Right kidney (tissue), 1 donor: ENCODE results near the gene SIN3A.
"Not testable (repeated sequence)": the region's sequence is repeated elsewhere in the genome, so short reads cannot be mapped to it uniquely, and the experiment has no call there.

ENCODE experiments used
- DNase-seq: peaks from one replicate; pipeline ENCODE4 v3.0.0-alpha.2; 2016

The SIN3A gene

DNA sequence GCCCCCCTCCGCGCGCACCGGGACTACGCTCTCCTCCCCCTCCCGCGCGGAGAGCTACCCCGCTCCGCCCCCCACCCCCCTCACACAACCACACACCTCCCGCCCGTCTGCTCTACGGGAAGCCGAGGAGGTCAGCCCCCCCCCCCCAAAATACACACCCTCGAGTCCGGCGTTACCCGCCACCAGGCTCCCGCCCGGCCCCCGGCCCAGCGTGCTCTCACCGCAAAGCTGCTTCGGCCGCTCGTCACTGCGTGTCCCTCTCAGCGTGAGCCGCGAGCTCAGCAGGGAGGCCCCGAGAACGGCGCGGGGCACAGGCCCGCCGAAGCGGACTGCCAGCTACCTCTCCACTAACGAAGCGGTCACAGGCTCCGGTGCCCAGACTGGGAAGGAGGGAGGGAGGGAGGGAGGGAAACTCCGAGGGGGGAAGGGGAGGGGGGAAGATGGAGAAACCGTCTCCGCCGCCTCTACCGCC, 252 bp downstream of the SIN3A start:
- no peak for DNase-seq

DNA sequence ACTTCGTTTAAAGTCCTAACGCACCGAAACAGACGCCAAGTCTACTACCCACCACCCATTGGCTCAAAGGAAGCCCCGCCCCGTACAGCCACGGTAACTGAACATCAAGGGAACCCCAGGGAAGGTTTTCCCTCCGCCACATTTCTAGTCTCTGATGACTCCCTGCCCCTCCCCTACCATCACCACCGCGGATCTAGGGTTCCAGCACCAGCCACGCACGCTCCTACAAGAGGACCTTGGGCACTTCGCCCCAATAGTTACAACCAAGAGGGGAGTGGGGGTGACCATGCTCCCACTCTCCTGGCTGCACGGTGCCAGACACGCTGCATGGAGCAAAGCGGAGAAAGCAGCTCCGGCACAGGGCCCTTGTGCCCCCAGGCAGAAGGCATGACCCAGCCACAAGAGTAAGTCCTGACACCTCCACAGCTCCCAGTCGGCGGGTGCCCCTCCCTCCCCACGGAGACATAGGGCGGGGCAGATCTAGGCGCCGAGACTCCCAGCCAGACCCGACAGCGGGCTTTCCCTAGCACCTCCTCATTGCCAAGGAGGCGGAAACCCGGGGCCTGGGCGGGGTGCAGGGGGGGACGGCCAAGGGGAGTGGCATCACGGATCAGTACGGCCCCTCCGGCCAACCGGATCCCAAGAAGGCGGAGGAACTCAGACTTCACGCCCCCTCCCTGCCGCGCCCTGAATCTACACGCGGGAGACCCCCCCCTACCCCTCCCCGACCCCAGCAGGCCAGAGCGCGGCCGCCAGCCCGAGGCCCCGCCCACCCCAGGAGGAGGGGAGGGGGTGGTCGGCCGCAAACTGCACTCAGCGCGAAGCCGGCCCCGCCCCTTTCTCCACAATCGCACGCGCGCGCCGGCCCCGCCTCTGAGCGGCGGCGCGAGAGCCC, 936 bp downstream of the SIN3A start:
- peak; percentile 91 for DNase-seq

DNA sequence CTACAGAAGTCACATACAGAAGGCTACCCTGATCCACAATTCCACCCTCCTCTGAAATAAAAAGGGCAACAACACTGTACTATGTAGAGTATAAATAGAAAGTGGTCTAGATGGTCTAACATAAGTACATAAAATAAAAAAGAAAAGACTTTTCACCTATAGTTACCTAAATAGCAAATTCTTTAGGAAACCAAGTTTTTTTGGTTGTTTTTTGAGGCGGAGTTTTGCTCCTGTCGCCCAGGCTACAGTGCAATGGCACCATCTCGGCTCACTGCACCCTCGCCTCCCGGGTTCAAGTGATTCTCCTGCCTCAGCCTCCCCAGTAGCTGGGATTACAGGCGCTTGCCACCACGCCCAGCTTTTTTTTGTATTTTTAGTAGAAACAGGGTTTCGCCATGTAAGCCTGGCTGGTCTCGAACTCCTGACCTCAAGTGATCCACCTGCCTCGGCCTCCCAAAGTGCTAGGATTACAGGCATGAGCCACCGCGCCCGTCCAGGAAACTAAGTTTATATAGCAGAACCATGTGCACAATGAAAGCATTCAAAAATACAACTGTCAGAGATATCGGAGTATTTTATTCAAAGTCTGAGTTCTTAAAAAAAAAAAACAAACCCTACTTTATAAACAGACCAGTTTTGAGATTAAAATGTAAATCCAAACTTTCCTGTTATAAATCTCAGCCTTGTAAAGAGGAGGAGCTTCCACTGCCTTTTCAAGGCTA, 1.7 kb downstream of the SIN3A start:
- DNase-seq: no peak

DNA sequence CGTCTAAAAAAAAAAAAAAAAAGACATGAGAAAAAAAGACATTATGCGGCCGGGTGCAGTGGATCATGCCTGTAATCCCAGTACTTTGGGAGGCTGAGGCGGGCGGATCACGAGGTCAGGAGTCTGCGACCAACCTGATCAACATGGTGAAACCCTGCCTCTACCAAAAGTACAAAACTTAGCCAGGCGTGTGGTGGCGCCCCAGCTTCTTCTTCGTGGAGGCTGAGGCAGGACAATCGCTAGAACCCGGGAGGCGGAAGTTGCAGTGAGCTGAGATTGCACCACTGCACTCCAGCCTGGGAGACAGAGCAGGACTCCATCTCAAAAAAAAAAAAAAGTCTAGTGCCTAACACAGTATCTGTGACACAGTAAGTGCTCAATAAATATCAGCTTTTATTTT, 3.3 kb downstream of the SIN3A start:
- DNase-seq: not testable (repeated sequence)

DNA sequence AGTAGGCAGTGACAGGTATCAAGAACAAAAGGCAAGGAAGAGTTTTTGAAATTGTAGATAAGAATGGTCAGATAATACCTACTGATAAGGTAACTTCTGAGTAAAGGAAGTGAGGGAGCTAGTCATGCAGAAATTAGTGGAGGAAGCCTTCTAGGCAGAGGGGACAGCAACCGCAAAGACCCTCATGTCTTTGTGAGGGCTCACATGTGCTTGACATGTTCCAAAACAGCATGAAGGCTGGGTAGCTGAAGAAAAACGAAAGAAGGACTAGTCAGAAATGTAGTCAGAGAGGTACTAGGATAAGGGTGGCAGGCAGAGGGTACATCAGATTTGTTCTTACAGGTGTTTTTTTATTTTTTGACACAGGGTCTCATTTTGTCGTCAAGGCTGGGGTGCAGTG, 5.3 kb downstream of the SIN3A start:
- DNase-seq: no peak

DNA sequence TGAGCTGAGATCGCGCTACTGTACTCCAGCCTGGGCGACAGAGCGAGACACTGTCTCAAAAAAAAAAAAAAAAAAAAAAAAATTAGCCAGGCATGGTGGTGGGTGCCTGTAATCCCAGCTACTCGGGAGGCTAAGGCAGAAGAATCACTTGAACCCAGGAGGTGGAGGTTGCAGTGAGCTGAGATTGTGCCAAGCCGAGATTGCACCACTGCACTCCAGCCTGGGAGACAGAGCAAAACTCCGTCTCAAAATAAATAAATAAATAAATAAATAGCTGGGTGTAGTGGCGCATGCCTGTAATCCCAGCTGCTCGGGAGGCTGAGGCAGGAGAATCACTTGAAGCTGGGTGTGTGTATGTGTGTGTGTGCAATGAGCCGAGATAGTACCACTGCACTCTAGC, 6.2 kb downstream of the SIN3A start:
- not testable (repeated sequence) for DNase-seq

DNA sequence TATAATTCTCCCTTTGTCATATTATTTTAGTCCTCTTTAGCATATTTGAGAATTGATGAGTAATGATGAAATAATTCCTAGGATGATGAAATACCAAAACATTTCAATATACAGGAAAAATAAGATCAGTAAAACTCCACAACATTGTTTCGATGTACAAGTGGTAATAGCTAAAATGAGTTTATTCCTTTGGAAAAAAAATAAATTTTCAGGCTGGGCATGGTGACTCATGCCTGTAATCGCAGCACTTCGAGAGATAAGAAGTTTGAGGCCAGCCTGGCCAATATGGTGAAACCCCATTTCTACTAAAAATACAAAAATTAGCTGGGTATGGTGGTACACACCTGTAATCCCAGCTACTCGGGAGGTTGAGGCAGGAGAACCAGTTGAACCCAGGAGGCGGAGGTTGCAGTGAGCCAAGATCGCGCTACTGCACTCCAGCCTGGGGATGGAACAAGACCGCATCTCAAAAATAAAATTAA, 7.5 kb downstream of the SIN3A start:
- DNase-seq: not testable (repeated sequence)

DNA sequence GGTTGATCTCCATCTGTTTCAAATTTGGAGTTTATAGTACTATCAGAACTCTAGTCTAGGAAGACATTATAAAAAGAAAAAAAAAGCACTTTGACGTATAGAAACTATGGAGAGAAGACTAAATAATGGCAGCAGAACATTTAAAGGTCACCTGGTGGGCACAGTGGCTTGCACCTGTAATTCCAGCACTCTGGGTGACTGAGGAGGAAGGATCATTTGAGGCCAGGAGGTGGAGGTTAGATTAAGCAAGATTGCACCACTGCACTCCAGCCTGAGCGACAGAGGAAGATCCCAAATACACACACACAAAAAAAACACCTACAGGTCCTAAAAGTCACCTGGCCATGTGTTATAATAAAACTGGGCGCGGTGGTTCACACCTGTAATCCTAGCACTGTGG, 13.8 kb downstream of the SIN3A start:
- no peak for DNase-seq

DNA sequence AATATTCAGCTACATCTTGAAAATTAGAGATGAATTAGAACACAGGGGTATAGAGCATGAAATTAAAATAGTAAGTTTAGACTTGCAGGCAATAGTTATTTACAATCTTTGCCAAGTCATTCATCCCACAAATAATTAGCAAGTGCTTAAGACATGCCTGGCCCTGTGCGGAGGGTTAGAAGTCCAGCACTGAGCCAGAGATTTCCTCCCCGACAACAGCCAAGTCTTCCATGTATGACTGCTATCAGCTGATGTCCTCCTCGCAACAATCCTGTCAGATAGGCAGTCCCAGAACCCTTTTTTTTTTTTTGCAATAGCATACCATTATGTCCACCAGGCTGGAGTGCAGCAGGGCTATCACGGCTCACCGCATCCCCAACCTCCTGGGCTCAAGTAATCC, 14.6 kb downstream of the SIN3A start:
- no peak for DNase-seq

DNA sequence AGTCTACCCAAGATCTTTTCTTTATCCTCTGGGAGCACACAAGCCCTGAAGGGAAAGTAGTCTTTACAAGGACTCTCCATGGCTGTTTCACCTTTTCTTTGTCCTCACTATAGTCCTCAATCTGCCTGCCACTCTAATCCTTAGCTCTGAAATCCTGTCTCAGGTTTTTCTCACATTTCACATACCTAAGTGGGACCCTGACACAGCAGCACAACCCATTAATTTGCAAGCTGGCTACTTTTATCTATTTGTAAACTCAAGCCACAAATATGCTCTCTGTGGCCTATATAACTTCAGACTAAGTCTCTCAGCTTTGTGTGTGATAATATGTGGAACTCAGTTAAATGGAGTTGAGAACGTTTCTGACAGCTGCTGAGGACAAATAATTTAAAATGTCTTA, 19.8 kb downstream of the SIN3A start:
- DNase-seq: no peak

DNA sequence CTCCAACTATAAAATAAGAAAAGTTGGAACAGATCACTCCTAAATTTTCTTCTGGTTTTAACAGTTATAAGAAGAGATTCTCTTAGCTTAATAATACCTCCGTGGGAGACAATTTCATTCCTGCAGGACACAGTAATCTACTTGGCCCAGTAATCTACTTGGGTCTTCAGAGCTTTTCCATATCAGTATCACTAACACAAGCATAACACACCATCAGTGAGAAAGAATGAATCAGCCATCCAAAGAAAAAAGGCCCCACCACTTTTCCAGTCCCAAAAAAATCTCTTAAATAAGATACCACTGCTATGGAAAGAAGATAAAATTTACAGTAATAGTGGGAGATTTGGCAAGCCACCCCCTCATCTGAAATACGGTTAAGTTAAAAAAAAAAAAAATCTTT, 20.2 kb downstream of the SIN3A start:
- DNase-seq: no peak

DNA sequence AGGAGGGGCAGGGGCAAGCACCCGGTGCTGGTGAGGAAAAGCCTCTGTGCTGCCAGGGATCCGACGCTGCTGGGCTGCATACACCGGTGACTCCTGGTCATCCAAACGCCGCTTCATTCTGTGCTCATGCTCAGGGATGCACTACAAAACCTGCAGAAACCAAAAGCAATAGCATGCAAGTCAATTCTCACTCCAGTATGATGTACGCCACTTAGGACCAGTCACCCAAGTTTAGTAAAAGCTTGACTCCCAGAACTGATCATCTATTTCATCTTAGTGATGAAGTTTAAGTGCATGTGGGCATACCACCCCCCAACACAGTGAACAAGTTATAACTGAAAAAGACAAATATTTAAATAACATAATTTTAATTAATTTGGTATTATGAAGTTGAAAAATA, 21.2 kb downstream of the SIN3A start:
- DNase-seq: no peak

DNA sequence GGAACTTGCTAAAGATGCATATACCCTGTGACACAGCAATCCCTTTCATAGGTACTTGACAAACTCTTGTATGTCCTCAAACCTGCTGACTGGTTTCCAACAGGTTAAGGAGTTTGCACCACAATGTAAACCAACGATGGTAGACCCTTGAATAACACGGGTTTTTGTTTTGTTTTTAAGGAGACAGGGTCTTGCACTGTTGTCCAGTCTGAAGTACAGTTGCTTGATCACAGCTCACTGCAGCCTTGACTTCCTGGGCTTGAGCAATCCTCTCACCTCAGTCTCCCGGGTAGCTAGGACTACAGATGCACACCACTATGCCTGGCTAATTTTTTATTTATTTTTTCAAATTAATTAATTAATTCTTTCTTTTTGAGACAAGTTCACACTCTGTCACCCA, 23.3 kb downstream of the SIN3A start:
- DNase-seq: no peak

DNA sequence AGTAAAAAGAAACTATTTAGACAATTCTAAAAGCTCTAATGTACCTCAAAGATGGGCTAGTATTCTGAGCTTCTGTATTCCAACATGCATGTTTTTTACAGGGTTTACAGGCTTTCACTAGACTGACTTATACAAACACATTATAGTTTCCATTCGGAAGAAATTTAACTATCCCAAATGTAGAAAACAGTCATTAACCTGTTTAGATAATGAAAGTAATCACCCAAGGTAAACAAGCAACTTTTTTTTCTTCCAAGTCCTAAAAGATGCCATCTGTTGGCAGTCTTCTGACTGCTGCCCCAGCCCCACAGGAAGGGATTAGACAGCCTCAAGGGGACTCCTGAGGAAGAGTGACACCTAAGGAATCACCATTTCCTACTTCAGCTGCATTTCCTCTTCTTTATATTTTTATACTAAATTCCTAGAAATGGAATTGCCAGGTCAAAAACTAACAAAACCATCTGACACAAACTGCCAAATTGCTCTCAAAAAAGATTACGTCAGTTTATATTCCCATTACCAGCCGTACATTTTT, 25.5 kb downstream of the SIN3A start:
- DNase-seq: no peak

DNA sequence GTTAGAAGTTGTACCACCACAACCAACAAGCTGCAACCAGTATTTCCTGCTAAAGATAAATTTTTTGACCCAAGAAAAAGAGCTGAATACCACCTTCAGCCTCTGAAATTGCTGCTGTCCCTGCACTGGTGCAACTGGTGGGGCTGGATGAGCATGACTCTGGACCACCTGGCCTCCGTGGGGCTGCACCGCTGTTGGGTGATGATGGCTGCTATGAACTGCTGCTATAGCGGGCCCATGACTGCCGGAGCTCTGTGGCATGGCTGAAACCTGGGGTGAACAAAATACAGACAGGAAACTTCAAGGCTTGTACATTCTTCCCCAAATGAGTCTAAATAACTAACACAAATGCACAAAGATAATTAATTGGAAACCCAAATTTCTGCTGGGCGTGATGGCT, 28.9 kb downstream of the SIN3A start:
- no peak for DNase-seq

DNA sequence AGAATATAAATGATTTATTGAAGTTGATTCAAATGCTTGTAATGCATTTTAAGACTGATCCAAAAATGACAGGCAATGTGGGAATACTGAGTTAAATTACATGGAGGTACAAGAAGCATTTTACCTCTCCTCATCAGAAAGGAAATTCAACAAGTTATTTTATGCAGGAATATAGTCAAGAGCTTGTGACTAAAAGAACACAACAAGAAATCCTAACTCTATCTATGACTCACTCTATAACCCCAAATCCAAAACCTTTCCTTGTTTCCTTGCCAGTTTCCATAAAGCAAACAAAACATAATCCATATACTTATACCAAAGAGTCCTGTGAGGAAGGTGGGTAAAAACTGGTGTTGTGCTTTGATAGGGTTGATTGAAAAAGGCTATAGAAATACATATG, 30.8 kb downstream of the SIN3A start:
- DNase-seq: no peak

DNA sequence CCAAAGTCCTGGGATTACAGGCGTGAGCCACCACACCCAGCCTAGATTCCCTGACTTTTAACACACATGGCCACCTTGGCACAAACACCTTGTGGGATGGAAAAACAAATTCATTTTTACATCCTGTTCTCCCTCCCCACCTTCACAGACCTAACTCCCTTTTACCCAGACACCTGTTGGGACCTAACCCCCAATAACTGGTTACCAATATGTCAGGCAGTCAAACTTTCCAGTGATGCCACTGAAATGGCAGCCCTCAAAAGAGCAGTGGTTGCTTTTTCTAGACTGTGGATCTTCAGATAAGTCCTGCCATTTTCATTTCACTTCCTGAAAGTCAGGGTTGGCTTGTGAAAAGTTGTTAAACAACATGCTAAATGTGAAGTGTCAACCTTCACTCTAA, 34.9 kb downstream of the SIN3A start:
- no peak for DNase-seq

DNA sequence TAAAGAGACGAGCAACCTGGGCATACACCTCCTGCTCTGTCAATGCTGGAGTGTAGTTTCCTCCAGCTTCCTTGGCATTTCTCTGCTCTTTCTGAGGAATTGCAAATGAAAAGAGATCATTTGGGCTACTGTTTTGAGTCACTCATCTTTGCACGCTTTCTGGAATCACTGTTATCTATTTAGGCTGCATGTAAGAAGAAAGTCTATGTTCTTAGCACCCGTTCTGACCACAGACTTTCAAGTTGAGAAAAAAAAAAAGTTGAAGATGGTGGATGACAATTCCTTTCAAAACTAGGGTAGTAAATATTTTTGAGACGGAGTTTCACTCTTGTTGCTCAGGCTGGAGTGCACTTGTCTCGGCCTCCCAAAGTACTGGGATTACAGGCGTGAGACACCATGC, 41.3 kb downstream of the SIN3A start:
- no peak for DNase-seq

DNA sequence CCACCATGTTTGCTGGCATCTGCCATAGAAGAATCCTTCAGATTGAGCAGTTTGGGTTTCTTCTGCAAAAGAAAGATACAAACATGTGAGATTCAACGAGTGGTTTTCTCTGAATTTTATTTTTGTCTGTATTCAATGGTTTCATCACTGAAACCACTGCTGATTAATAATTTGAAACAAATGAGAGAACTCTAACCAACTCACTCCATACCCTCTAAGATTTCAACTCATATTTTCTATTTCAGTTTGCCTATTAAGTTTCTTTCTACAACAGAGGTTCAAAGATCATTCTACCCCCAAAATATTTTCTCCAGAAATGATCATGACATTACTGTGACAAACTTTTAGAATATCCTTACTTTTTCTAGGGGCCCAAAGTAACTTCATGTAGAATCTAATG, 44.4 kb downstream of the SIN3A start:
- no peak for DNase-seq

DNA sequence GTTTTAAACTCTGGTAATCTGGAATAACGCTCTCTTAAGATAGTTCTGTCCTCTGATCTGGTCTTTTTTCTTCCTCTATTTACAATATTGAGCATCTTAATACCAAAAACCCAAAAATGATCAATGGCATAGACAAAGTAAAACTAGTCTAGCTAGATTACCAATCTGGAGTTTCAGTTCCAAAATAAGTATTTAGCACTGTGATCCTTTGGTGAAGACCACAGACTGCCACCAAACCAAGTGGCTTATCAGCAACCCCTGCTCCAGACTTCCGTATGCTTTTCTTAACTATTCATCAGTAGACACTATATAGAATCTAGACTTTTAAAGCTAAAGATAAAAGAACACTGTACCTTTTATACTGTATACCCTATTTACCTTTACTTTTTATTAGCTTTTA, 47.6 kb downstream of the SIN3A start:
- no peak for DNase-seq

DNA sequence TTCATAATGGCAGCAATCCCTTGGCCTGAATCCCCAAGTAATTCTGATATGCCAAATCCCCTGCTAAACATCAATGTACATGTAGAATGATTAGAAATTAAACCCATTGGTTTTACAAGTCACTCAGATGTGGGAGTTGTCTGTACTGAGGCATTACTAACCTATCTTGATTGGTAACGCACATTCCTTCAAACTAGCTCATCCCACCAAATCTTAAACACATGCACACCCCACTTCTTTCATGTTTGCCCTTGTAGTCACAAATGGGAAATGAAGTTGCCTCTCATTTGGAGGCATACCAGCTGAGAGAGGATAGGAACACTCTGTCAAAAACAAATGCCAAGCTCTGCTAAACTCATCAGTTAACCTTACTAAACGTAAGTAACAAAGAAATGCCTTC, 54.0 kb downstream of the SIN3A start:
- DNase-seq: no peak

DNA sequence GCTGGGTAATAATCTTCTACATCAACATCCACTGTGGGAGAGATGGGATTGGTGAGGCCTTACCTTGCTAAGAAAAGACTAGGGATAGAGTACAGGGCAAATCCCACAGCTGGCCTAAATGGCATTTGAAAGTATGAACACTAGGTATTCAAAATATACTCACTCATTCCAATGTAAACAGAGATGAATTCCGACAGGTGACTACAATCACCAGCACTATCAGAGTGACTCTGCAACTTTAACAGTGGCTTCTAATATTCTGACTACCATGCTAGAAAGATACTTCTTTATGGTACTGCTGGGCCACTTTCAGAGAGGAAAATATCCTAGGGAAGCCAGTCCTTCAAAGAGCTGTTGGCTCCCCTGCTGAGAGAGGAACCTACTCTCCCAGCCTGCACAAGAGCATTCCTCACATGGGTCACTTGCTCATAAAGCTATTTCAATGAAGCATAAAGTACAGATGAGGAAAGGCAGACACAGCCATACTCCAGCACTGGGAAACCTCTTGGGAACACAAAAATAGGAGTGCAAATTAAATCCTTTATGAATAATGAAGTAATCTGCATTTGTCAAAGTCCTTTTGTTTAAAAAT, 61.6 kb downstream of the SIN3A start:
- DNase-seq: no peak

DNA sequence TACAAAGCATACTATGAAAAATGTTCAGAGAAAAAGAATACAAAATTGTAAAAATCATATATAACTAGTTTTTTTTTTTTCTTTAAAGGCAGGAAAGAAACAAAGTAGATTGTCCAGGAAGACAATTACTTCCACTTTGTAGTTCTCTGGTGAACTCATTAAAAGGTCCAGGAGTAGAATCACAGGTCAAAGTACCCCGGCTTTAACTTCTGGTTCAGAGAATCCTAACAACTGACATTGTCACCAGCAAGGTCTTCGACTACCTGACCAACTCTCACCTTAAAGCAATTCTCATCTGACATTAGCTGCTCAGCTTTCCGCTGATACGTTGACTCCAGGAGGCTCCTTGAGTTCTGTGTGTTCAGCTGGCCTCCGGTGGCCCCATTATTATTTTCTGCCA, 67.5 kb downstream of the SIN3A start:
- not testable (repeated sequence) for DNase-seq
